ENCODE measurements around the gene SCN1B.
"Not testable (repeated sequence)": the region's sequence is repeated elsewhere in the genome, so short reads cannot be mapped to it uniquely, and the experiment has no call there.

Gene SCN1B

DNA sequence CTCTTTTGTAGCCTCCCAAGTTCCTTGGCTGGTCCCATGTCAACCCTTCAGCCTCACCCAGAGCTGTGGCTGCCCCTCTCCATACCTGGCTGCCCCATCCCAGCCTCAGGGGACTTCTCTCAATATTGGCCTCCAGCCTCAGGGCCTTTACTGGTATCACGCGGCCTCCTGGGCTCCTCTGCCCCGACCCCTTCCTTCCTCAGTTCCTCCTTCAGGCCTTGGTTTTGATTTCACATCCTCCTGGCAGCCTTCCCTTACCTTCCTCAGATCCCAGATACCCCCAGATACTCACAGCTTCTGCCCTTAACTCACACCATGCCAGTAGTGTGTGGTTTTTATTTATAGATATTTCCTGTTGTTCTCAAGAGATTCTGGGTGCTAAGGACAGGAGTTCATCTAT is 12.8 kb upstream of the SCN1B start:
- DNase-seq (ENCODE audit: low spot score), result no peak

DNA sequence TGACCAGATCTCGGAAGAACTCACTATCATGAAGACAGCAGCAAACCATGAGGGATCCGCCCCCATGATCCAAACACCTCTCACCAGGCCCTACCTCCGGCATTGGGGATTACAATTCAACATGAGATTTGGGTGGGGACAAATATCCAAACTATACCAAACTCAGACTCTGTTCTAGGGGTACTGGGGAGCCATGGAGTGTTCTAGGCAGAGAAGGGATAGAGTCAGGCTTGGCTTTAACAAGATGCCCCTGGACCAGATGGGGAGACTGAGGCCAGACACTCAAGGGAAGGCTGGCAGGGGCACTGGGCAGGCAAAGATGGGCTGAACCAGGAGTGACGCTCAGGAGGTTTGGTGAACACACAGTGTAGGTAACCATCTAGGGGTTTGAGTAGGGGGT is 11.9 kb upstream of the SCN1B start:
- DNase-seq (ENCODE audit: low spot score), result no peak

DNA sequence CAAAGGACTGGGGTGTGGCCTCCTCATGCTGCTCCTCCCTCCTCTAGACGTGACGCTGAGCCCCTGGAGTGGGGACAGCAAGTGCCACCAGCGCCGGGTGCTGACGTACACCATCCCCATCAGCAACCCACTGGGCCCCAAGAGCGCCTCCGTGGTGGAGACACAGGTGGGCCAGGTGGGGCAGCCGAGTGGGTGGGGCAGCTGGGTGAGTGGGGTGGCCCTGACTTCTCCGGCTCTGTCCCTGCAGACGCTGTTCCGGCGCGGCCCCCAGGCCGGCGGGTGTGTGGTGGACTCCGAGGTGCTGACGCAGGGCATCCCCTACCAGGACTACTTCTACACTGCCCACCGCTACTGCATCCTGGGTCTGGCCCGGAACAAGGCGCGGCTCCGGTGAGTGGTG is 11.1 kb upstream of the SCN1B start:
- no peak for DNase-seq (ENCODE audit: low spot score)

DNA sequence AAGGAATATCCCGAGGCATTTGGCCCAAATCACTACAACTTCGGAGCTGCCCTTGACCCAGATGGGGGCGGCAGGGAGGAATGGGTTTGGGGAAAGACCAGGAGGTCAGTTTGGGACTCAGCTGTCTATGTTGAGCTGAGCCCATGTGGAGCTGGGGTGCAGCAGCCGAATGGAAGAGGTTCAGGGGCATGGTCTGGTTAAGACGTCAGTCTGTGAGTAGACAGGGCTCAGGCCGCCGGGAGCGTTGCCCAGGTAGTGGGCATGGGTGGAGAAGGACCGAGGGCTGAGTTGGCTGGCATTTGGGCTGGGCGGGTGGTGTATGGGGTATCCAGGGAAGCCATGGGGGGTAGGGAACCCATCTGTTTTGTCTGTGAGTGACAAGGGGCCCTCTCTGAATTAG is 9.3 kb upstream of the SCN1B start:
- no peak for DNase-seq (ENCODE audit: low spot score)

DNA sequence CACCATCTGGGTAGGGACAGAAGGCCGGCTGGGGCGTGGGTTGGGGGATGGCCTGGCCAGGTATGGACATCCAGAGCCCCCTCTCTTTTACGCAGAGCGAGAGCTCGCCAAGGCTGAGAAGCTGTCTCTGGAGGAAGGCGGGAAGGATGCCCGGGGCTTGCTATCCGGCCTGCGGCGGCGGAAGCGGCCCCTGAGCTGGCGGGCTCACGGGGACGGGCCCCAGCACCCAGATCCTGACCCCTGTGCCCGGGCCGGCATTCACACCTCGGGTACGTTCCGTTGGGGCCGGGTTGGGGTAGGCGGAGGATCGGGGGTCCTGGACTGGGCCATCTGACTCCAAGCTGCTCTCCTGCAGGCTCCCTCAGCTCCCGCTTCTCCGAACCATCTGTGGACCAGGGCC is 8.7 kb upstream of the SCN1B start:
- no peak for DNase-seq (ENCODE audit: low spot score)

DNA sequence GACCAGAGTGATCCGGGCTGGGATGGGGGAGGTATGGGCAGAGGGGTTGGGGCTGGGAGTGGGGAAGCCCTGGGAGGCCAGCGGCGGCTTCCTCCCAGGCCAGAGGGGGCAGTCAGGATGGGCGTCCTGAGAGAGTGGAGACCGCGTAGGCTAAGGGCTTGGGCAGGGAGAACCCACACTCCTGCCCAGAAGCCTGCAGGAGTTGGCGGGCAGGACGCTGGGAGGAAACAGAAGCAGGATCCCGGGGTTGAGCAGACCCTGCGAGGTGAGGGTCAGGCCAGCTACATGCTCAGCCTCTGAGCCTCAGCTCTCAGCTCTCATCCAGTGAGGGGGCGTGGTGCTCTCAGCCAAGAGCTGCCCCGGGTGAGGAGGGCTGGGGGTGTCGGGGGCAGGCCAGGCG is 7.8 kb upstream of the SCN1B start:
- no peak for DNase-seq (ENCODE audit: low spot score)

DNA sequence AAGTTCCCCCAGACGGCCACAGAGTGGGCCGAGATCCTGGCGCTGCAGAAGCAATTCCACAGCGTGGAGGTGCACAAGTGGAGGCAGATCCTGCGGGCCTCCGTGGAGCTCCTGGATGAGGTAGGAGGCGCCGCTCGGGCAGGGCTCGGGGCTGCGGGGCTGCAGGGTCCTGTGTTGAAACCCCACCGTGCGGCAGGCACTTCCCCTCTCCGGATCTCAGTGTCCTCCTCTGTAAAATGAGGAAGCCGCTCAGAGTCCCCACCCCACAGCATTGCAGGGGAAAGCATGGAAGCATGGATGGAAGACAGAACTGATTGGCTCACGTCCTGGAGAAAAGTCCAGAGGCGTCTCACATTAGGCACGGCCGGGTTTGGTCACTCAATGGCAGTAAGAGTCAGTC is 6.8 kb upstream of the SCN1B start:
- DNase-seq (ENCODE audit: low spot score), result no peak

DNA sequence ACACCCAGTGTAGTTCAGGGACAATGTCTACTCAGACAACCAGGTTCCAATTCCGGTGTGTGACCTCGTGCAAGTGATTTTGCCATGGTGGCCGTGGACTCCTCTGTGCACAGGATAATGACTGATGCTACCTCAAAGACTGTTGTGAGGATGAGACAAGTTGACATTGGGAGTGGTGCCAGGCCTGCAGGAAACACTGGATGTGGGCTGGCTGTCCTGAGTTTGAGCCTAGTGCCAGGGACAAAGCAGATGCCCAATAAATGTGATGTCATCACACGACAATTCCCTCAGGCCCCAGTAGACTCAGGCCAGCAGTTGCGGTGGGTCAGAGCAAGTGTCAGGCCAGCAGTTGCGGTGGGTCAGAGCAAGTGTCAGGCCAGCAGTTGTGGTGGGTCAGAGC is 6.2 kb upstream of the SCN1B start:
- DNase-seq (ENCODE audit: low spot score), result no peak

DNA sequence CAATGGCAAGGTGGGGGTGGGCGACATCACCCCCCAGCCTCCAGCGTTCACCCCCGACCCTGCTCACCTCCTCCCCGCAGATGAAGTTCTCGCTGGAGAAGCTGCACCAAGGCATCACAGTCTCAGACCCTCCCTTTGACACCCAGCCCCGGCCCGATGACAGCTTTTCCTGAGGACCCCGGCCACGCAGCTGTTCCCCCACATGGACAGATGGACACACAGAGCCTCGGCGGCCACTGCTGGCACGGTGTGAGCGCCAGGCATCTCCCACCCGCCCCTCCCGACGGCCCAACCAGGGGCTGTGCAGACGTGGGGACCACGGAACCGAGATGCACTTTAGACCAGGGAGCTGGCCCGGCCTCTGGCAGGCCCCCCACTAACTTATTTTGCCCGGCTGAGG is 4.3 kb upstream of the SCN1B start:
- no peak for DNase-seq (ENCODE audit: low spot score)

DNA sequence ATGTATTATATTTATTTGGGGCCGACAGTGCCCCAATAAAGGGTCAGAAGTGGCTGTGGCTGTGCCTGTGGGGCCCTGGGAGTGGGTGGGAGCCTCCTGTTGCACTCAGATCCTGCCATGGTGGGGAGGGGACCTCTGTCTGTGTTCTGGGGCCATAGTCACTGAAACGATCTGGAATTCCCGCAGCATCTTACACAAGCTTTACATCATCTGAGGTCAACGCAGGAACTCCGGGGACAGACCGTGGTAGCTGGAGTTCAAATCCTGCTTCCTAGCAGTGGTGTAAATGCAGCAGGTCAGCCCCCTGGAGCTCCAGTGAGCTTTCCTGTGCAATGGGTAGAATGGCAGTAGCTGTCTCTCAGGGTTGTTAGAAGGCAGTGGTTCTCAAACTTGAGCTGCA is 3.9 kb upstream of the SCN1B start:
- DNase-seq (ENCODE audit: low spot score), result no peak

DNA sequence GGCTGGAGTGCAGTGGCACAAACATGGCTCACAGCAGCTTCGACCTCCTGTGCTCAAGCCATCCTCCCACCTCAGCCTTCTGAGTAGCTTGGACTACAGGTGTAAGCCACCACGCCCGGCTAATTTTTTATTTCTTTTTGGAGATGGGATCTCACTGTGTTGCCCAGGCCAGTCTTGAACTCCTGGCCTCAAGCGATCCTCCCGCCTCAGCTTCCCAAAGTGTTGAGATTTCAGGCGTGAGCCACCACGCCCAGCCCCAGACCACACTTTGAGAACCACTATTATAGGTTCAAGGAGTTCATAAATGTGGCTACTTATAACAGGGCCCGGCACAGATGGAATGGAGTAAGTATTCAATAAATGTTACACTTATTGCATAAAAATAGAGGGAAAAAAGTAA is 3.3 kb upstream of the SCN1B start:
- DNase-seq (ENCODE audit: low spot score), result no peak

DNA sequence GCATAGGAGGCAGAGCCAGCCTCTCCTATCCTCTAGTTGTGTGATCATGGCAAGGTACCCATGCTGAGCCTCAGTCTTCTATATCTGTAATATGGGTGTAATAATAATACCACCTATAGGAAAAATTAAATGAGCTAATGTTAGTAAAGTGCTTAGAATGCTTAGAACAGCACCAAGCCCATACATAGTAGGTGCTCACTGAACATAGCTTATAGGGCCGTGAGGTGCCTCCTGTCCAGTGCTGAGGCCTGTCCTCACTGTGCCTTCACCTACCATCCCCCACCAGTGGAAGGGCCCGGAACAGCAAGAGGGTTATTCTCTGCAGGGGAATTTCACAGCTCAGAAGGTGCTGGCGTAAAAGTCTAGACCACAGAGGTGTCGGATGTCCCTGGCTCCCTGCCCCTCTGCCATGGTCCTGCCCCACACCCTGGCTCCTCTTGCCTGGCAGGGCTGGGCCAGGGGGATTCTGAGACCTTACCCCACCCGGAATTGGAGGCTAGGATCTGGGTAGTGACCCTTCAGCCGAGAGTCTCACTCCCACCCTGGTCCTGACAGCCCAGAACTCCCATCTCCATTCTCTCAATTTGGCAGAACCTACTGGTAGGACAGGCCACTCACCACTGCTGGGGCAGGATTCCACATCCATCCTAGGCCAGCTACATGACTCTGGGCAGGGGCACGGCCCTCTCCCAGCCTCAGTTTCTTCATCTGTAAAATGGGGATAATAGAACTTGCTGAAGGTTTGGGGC is 2.2 kb upstream of the SCN1B start:
- no peak for DNase-seq (ENCODE audit: low spot score)

DNA sequence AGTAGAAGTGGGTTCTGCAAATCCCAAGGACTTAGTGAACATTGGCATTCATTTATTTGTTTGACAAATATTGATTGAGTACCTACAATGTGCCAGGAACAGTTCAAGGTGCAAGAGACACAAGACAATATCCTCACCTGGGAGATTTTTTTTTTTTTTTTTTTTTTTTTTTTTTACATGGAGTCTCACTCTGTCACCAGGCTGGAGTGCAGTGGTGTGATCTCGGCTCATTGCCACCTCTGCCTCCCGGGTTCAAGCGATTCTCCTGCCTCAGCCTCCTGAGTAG is 1.7 kb upstream of the SCN1B start:
- not testable (repeated sequence) for DNase-seq (ENCODE audit: low spot score)

DNA sequence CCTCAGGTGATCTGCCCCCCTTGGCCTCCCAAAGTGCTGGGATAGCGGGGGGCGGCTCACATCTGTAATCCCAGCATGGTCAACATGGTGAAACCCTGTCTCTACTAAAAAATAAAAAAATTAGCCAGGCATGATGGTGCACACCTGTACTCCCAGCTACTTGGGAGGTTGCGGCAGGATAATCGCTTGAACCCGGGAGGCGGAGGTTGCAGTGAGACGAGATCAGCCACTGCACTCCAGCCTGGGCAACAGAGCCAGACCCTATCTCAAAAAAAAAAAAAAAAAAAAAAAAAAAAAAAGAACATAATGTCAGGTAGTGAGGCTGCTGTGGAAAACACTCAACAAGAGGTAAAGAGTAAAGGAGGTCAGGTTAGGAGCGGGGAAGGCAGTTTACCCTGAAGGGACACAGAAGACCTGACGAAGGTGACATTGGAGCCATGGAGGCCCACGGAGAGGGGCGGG is 964 bp upstream of the SCN1B start:
- not testable (repeated sequence) for DNase-seq (ENCODE audit: low spot score)

DNA sequence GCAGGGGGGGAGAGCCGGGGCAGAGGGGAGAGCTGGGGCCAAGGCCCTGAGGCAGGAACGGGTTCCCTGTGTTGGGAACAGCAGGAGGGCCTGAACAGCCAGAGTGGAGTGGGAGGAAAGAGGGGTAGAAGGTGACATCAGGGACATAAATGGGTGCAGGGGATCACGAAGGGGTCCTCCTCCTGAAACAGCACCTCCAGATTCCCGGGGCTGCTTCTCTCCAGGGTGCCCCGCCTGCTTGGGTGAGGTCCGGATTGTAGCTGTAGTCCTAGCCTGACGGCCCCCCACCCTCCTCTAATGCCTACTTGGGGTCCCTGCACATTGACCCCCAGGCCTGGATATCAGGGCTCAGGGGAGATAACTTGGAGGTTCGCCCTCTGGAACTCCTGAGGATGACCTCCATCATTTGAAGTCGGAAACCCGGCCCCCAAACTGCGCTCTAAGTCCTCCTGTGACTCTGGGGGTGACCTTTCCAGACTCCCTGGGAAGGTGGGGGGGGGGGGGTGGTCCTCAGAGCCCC is 473 bp upstream of the SCN1B start:
- no peak for DNase-seq (ENCODE audit: low spot score)

DNA sequence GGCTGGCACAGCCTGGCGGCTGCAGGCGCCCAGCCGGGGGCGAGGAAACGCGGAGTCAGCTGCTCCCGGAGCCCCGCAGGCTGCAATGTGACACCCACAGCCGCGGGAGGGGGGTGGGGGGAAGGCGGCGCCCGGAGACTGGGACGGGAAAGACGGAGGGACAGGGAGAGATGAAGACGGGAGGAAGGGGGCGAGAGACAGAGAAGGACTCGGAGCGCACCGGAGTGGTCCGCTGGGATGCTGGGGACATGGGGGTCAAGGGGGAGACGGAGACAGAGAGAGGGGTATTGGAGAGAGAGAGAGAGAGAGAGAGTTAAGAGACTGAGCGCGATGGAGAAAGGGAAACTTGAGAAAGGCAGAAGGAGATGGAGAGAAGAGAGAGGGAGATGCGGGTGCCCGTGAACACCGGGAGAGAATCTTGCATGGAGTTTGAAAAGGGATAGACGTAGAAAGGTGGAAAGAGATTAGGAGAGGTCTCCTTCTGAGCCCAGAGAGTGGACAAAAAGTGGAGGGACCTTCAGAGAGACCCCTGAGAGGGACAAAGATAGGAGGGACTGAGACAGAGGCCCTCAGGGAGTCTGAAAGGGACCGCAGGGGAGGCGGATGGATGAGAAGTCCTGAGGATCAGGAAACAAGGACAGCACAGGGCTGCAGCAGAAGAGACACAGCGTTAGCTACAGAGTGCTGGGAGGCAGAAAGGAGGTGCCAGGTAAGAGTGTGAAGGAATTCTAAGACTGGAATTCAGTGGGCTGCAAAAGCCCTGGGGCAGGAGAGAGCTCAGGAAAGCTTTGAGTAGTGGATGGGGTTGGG is 1.0 kb downstream of the SCN1B start:
- DNase-seq (ENCODE audit: low spot score), result no peak

DNA sequence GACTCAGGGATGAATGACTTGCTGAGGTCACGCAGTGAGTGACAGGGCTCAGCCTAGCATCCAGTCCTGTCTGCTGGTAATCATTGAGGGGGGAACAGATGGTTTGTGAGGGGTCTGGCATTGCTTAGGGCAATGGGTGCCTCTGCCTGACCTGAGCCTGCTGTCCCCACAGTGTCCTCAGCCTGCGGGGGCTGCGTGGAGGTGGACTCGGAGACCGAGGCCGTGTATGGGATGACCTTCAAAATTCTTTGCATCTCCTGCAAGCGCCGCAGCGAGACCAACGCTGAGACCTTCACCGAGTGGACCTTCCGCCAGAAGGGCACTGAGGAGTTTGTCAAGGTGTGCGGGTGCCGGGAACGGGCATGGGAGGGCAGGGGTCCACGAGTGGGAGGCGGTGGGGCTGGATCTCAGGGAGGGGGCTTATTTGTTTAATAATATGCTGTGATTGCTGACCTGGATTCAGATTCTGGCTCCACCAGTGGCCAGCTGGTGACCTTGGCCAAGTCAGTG is 2.1 kb downstream of the SCN1B start:
- DNase-seq (ENCODE audit: low spot score), result no peak

DNA sequence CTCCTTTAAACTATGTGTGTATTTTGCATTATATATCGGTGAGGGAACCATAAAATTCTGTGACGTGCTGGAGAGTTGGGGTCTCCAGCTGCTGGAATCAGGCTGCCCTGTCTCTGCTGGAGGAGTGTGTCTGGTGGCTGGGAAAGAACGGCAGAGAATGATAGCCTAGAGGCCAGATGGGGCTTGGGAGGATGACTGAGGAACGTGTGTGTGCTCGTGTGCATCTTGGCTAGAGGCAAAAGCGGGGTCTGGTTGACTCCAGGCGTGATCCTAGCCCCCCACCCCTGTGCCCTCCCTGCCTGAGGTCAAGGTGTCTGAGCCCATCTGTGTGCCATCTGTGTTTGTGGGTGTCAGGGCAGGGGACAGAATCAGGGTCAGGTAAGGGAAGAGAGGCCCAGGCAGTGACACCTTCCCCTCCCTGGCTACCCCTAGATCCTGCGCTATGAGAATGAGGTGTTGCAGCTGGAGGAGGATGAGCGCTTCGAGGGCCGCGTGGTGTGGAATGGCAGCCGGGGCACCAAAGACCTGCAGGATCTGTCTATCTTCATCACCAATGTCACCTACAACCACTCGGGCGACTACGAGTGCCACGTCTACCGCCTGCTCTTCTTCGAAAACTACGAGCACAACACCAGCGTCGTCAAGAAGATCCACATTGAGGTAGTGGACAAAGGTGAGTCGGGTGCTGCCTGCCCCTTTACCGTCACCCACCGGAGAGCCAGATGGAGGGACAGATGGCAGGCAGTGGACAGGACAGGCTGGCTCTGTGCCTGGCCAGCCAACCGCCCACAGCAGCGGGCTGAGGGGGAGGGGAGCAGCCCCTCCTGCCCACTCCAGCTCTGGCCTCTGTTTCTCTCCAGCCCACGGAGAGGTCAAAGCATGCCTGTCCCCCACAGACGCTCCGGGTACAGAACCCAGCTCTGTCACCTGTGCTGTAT is 3.1 kb downstream of the SCN1B start:
- DNase-seq (ENCODE audit: low spot score), result no peak

DNA sequence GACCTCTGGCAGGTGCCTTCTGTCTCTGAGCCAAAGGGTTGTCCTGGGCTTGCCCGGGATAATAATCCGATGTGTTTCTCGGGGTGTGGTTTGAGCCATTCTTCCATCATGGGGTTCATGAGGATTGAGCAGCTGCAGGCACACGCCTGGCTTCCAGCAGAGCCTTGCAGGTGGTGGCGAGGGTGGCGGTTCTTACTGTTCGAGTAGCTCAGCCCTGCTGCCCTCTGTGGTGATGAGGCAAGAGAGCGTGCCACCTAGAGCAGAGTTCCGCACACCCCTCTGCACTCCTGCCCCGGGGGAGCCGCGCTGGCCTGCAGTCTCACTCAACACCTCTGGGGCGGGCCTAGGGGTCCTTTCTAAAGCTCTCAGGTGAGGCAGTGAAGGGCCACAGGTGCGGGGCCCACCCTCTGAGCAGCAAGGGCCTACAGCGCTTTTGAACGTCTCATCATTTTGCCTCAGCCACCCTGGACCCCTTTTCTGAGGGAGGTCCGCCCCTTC is 3.8 kb downstream of the SCN1B start:
- no peak for DNase-seq (ENCODE audit: low spot score)

DNA sequence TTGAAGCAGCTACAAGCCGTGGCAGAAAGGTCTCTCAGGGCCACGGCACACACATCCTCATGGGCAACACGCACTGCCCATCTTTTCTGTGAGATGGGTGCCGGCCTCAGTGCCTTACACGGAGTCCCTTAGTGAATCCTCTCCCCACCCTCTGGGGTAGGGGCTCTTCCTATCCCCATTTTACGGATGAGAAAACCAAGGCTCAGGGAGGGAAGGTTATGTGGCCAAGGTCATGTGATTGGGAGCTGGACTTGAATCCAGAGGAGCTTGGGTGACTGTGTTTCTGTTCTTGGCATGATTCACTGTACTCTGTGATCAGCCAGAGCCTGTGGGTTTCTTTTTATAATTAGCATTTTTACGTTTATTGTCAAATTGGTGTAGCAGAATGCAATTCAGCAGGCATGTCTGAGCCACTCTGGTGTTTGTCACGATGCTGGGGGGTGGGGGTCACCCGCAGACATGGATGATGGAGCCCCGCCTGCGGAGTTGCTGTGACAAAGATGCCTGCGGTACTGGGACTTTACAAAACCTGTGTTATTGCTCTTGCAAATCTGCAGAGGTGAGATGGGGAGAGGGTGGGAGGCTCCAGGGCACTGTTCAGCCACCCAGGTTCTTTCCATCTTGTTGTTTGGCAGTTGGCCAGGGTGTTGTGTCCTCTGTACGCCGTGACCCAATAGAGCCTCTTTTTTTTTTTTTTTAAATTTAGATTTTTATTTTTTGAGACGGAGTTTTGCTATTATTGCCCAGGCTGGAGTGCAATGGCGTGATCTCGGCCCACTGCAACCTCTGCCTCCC is 4.5 kb downstream of the SCN1B start:
- no peak for DNase-seq (ENCODE audit: low spot score)
